ENCODE data around the gene COMMD10.

The COMMD10 gene

DNA sequence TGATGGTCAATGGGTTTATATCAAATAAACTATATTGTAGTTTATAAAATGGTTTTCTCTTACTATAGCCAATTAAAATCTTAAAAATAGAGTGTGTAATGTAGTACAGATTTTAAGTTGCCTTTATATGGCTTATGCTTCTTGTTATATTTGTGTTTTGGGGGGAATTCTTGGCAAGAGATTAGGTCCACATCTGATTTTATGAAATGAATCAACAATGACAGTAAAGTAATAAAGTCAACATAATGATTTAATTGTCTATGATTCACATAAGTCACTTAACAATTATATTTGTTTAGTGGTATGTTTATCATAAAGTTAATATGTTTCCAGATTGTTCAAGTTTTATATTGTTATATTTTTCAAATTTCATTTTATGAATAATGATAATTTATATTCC lies 164.8 kb downstream of the COMMD10 start:
- peaks cover 5% of the 10 kb centered on the region; the same call in 1 of the 2 replicates for H3F3A ChIP-seq (ENCODE audit: insufficient read depth)
- H4K20me1 ChIP-seq (ENCODE audit: low read depth, low read length): no peaks in the 10 kb centered on the region
- H3K9ac ChIP-seq (ENCODE audit: low read length): no peak overlapping the region
- no peak overlapping the region for H3K27ac ChIP-seq (ENCODE audit: low read depth, low read length)
- TF ChIP-seq, protein P1, sequence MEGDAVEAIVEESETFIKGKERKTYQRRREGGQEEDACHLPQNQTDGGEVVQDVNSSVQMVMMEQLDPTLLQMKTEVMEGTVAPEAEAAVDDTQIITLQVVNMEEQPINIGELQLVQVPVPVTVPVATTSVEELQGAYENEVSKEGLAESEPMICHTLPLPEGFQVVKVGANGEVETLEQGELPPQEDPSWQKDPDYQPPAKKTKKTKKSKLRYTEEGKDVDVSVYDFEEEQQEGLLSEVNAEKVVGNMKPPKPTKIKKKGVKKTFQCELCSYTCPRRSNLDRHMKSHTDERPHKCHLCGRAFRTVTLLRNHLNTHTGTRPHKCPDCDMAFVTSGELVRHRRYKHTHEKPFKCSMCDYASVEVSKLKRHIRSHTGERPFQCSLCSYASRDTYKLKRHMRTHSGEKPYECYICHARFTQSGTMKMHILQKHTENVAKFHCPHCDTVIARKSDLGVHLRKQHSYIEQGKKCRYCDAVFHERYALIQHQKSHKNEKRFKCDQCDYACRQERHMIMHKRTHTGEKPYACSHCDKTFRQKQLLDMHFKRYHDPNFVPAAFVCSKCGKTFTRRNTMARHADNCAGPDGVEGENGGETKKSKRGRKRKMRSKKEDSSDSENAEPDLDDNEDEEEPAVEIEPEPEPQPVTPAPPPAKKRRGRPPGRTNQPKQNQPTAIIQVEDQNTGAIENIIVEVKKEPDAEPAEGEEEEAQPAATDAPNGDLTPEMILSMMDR (IDR thresholded peaks at IDR 0.05; ENCODE audit: insufficient read depth, low read length, poor library complexity, severe bottlenecking): no peak
- TF ChIP-seq EZH2phosphoT487 (conservative IDR thresholded peaks at IDR 0.05; ENCODE audit: low read length): no peak
- no peaks in the 10 kb centered on the region for H3K27me3 ChIP-seq (ENCODE audit: low read length)
- H3K79me2 ChIP-seq (ENCODE audit: insufficient read depth, low read length): no peaks in the 10 kb centered on the region
- H3K9me2 ChIP-seq (replicated peaks; ENCODE audit: insufficient read depth, low read length): no peaks in the 10 kb centered on the region
- H2AFZ ChIP-seq (ENCODE audit: low read depth, low read length, severe bottlenecking): no peak overlapping the region
- H3K4me2 ChIP-seq (ENCODE audit: low read depth, low read length, poor library complexity, severe bottlenecking): no peak overlapping the region
- no peaks in the 10 kb centered on the region for H3K36me3 ChIP-seq (ENCODE audit: low read length)
- no peak overlapping the region for H3K4me3 ChIP-seq (ENCODE audit: insufficient read depth, low read length, poor library complexity, severe bottlenecking)
- H3K9me3 ChIP-seq (ENCODE audit: insufficient read depth, low read length): 0 out of 2 replicates have a peak, but pooled peaks cover 4% of the 10 kb centered on the region

DNA sequence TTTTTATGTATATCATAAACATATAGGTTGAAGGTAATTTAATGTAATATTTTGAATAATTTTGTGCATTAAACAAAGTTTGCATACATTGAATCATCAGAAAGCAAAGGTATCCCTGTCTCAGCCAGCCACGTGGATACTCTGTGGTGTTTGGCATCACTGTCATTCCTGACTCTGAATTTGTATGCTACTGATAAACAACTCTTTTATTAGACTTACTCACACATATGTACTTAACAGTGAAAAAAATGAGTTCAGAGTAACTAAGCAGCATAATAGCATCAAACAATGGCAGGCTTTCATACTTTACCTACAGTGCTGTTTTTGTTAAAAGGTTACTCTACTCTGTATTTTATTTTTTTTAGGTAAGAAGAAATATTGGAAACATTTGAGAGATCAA lies 171.9 kb downstream of the COMMD10 start:
- no peak overlapping the region for H2AFZ ChIP-seq (ENCODE audit: low read depth, low read length, severe bottlenecking)
- no peaks in the 10 kb centered on the region for H3F3A ChIP-seq (ENCODE audit: insufficient read depth)
- no peak overlapping the region for H3K27ac ChIP-seq (ENCODE audit: low read depth, low read length)
- H3K79me2 ChIP-seq (ENCODE audit: insufficient read depth, low read length): no peaks in the 10 kb centered on the region
- H3K9ac ChIP-seq (ENCODE audit: low read length): no peak overlapping the region
- H3K27me3 ChIP-seq (ENCODE audit: low read length): no peaks in the 10 kb centered on the region
- TF ChIP-seq EZH2phosphoT487 (conservative IDR thresholded peaks at IDR 0.05; ENCODE audit: low read length): no peak
- TF ChIP-seq, protein P1 (IDR thresholded peaks at IDR 0.05; ENCODE audit: insufficient read depth, low read length, poor library complexity, severe bottlenecking): no peak
- H3K9me3 ChIP-seq (ENCODE audit: insufficient read depth, low read length): no peaks in the 10 kb centered on the region
- no peak overlapping the region for H3K4me2 ChIP-seq (ENCODE audit: low read depth, low read length, poor library complexity, severe bottlenecking)
- H3K4me3 ChIP-seq (ENCODE audit: insufficient read depth, low read length, poor library complexity, severe bottlenecking): no peak overlapping the region
- no peaks in the 10 kb centered on the region for H4K20me1 ChIP-seq (ENCODE audit: low read depth, low read length)
- H3K9me2 ChIP-seq (replicated peaks; ENCODE audit: insufficient read depth, low read length): no peaks in the 10 kb centered on the region
- no peaks in the 10 kb centered on the region for H3K36me3 ChIP-seq (ENCODE audit: low read length)

DNA sequence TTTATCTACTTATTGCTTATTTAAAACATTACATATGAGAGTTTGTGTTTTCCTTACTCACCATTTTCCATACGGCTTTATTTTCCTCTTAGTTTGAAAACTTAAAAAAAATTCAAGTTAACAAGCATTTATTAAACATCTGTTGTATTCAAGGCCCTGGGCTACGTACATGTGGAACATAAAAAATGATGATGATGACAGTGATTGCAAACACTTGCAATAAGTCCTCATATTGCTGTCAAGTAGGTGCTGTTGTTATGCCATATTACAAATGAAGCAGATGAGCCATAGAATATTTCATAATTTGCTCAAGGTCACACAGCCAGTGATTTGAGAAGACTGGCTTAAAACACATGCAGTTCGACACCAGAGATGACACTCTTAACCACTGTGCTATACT lies 180.6 kb downstream of the COMMD10 start:
- no peaks in the 10 kb centered on the region for H3K36me3 ChIP-seq (ENCODE audit: low read length)
- H3F3A ChIP-seq (ENCODE audit: insufficient read depth): no peaks in the 10 kb centered on the region
- no peaks in the 10 kb centered on the region for H3K9me3 ChIP-seq (ENCODE audit: insufficient read depth, low read length)
- H3K9ac ChIP-seq (ENCODE audit: low read length): no peak overlapping the region
- H3K9me2 ChIP-seq (replicated peaks; ENCODE audit: insufficient read depth, low read length): no peaks in the 10 kb centered on the region
- no peaks in the 10 kb centered on the region for H4K20me1 ChIP-seq (ENCODE audit: low read depth, low read length)
- TF ChIP-seq, protein P1 (IDR thresholded peaks at IDR 0.05; ENCODE audit: insufficient read depth, low read length, poor library complexity, severe bottlenecking): no peak
- TF ChIP-seq EZH2phosphoT487 (conservative IDR thresholded peaks at IDR 0.05; ENCODE audit: low read length): no peak
- no peak overlapping the region for H2AFZ ChIP-seq (ENCODE audit: low read depth, low read length, severe bottlenecking)
- H3K4me3 ChIP-seq (ENCODE audit: insufficient read depth, low read length, poor library complexity, severe bottlenecking): no peak overlapping the region
- no peak overlapping the region for H3K27ac ChIP-seq (ENCODE audit: low read depth, low read length)
- no peak overlapping the region for H3K4me2 ChIP-seq (ENCODE audit: low read depth, low read length, poor library complexity, severe bottlenecking)
- H3K79me2 ChIP-seq (ENCODE audit: insufficient read depth, low read length): no peaks in the 10 kb centered on the region
- H3K27me3 ChIP-seq (ENCODE audit: low read length): no peaks in the 10 kb centered on the region
